Uterus (tissue), 4 donors: ENCODE data around the gene CCDC39. TPM values are rescaled to one million over a fixed set of nuclear protein-coding genes. Genes with fewer than 3 reads are reported as not detected.

Experiments
- DNase-seq, 2 donors: peaks; one replicate each; pipeline ENCODE4 v3.0.0-alpha.2; 2019 to 2020
- H3K27ac ChIP-seq, 2 donors: fragments of 200-600 bp; sonication (generic); 1 replicate in 1 of 2; 2 replicates in 1 of 2; pipeline ENCODE4 v1.5.1; 2016 to 2018
- H3K27me3 ChIP-seq, 2 donors: fragments of 200-600 bp; sonication (generic); one replicate each; pipeline ENCODE4 v1.5.1; 2018 to 2019; ENCODE audit warnings: control low read depth in 1 of 2
- H3K36me3 ChIP-seq, 2 donors: fragments of 200-600 bp; sonication (generic); one replicate each; pipeline ENCODE4 v1.5.1; 2019; ENCODE audit warnings: control low read depth in 1 of 2
- H3K4me1 ChIP-seq, 2 donors: fragments of 200-600 bp; sonication (generic); one replicate each; pipeline ENCODE4 v1.5.1; 2018 to 2019; ENCODE audit warnings: control low read depth in 1 of 2
- H3K4me3 ChIP-seq, 2 donors: fragments of 200-600 bp; sonication (generic); 1 replicate in 1 of 2; 2 replicates in 1 of 2; pipeline ENCODE4 v1.5.1; 2018 to 2019; ENCODE audit warnings: mild to moderate bottlenecking in 1 of 2
- H3K9me3 ChIP-seq, 2 donors: fragments of 200-600 bp; sonication (generic); one replicate each; pipeline ENCODE4 v1.5.1; 2019; ENCODE audit warnings: control low read depth in 1 of 2
- POLR2A ChIP-seq, 2 donors: fragments of 450-650 bp; IDR thresholded peaks; one replicate each; pipeline ENCODE4 v1.6.1; 2016; ENCODE audit warnings: antibody characterized with exemption in 2 of 2, mild to moderate bottlenecking in 1 of 2, moderate library complexity in 1 of 2
- intact Hi-C: fragments of 100-400 bp; cut with DNase I; formaldehyde crosslinking; loops from one replicate; pipeline ENCODE4 v1.15.1; 2023; ENCODE audit warnings: low total_unique reads
- total RNA-seq, 4 donors: library from RNA; depleted of rRNA in 3 of 4; stranded (reverse); fragments of >200 nt in 3 of 4; gene quantifications; one replicate each; pipeline versions ENCODE4 v1.1.0 to v1.2.4, GENCODE V29; 2014 to 2023
- TF ChIP-seq, protein P1 (sequence below), 4 experiments: fragments of 200-600 bp in 2 of 4; fragments of 450-650 bp in 2 of 4; sonication (generic) in 2 of 4; IDR thresholded peaks; one replicate each; pipeline ENCODE4 v1.5.1; 2016 to 2019; ENCODE audit warnings: antibody characterized with exemption in 4 of 4, mild to moderate bottlenecking in 2 of 4, moderate library complexity in 1 of 4
- donor health status: DM: yes; HTN: yes; CAD: no.

CCDC39 gene
- 1 to 10 TPM in 1 of 4 donors, not detected in 3; 1.5 TPM for total RNA-seq

DNA sequence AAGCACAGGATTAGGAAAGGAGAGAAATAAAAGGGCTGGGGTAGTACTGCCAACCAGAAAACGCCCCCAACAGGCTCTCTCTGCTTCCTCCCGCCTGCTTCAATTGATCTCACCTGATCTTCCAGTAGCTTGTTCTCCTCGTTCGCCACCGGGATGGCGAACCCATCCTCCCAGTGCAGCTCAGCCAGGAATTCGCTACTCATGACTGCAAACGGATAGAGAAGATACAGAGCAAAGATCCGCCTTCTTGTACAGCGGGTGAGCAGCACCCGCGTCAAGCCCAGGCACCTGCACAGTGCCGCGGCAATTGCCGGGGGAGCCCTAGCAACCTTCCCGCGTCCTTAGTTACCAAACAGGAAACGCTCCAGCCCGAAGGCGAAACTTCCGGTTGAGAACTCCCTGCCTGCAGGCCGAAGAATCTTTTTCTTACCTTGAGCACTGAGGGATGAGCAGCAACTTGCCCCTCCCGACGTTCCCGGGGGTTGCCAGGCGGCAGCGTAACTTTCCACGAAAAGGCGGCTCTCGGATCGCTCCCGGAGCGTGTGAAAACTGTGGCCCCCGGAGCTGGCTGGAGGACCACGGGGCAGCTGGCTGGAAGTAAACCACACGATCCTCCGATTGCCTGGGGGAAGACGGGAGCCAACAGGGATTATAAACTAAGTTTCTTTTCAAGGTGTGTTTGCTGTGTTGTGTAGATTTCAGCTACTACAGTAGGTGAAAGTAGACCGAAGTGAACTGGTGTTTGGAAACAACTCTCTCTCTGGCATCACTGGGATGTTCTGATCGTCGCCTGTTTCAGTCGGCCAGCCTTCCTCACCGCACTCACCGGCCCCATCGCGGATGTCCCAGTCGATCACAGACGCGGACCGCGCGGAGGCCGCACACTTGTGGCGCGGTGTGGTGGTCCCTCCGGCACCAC is at the start of gene CCDC39:
CCDC39 (minus strand) TSS at position 312 of the 919 bp plus-strand sequence; CDS start at position 203, 109 bp downstream.
- H3K36me3 ChIP-seq: no peaks in the 10 kb centered on the region
- intact Hi-C loops: no loop called here
- H3K9me3 ChIP-seq: no peaks in the 10 kb centered on the region
- no peaks in the 10 kb centered on the region for H3K27me3 ChIP-seq
- H3K4me1 ChIP-seq: no peaks in the 10 kb centered on the region
- peak; percentile 33 to 53 for DNase-seq
- no peak for TF ChIP-seq POLR2A (IDR thresholded peaks at IDR 0.05)
- TF ChIP-seq, protein P1, sequence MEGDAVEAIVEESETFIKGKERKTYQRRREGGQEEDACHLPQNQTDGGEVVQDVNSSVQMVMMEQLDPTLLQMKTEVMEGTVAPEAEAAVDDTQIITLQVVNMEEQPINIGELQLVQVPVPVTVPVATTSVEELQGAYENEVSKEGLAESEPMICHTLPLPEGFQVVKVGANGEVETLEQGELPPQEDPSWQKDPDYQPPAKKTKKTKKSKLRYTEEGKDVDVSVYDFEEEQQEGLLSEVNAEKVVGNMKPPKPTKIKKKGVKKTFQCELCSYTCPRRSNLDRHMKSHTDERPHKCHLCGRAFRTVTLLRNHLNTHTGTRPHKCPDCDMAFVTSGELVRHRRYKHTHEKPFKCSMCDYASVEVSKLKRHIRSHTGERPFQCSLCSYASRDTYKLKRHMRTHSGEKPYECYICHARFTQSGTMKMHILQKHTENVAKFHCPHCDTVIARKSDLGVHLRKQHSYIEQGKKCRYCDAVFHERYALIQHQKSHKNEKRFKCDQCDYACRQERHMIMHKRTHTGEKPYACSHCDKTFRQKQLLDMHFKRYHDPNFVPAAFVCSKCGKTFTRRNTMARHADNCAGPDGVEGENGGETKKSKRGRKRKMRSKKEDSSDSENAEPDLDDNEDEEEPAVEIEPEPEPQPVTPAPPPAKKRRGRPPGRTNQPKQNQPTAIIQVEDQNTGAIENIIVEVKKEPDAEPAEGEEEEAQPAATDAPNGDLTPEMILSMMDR (IDR thresholded peaks at IDR 0.05): no peak
- H3K27ac ChIP-seq: no peak within 1 kb of the TSS
- peak within 1 kb of the TSS; percentile 48 to 58 for H3K4me3 ChIP-seq

DNA sequence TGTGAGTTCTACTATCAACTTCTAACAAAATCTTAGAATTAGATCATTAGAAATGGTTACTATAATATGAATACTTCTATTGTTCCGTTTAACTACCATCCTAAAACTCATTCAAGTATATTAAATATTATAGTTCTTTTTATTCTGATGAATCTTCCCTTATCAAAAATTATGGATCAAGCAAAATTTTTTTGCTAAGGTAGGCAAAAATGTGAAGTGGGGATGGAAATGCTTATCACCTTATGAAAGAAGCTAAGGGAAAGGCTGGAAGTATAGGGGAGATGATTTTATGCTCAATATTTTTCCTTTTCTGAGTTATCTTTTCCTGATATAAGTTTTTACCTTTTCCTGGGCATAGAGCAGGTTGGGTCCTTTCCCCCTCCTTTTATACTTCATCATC is 40.7 kb upstream of the CCDC39 start:
- TF ChIP-seq, protein P1 (IDR thresholded peaks at IDR 0.05): no peak
- TF ChIP-seq POLR2A (IDR thresholded peaks at IDR 0.05): no peak
- DNase-seq: no peak
- intact Hi-C loops: no loop called here
- no peak overlapping the region for H3K4me3 ChIP-seq
- no peaks in the 10 kb centered on the region for H3K9me3 ChIP-seq
- H3K36me3 ChIP-seq: peaks cover 0 to 3% of the 10 kb centered on the region in 2 donors
- H3K4me1 ChIP-seq: no peaks in the 10 kb centered on the region
- H3K27me3 ChIP-seq: no peaks in the 10 kb centered on the region
- H3K27ac ChIP-seq: no peak overlapping the region

DNA sequence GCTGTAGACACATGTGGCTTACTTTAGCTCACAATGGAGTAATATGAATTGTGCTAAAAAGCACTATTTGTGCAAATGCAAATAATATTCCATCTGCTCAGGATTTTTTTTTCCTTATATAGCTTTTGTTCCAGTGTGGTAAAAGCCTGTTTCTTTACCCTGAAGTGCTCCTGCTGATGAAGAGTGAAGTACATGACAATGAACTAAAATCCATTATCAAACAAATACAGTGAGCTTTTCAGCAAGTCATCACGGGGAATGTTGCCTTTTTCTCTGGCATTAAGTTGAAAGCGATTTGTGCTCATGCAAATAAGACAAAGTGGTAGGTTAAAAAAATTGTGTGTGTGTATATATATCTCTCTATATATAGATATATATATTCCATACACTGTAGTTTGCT is 28.6 kb upstream of the CCDC39 start:
- no peak for TF ChIP-seq POLR2A (IDR thresholded peaks at IDR 0.05)
- TF ChIP-seq, protein P1 (IDR thresholded peaks at IDR 0.05): no peak
- Histone ChIP-seq H3K4me3 (no peak overlapping the region), H3K4me1 (no peaks in the 10 kb centered on the region), H3K27ac (no peak overlapping the region), H3K27me3 (no peaks in the 10 kb centered on the region), H3K36me3 (no peaks in the 10 kb centered on the region), H3K9me3 (no peaks in the 10 kb centered on the region)
- DNase-seq: no peak
- intact Hi-C loops: no loop called here

DNA sequence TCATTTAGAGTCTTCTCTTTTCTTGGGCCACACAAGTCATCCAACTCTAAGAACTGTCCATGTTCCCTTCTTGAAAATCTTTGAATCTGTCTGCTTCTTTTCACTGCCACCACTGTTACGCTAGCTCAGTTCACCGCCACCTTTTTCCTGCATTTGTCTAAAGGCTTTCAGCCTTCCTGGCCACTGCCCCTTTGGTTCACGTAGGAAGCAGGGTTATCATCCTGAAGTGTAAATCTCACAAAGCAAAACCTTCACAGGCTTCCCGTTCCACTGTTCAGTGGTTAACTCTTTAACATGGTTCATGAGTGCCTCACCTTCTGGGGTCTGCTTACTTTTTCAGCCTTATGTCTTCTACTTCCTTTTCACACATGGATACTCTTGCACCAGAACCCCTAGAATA is 26.3 kb upstream of the CCDC39 start:
- intact Hi-C loops: no loop called here
- TF ChIP-seq, protein P1 (IDR thresholded peaks at IDR 0.05): no peak
- no peak for TF ChIP-seq POLR2A (IDR thresholded peaks at IDR 0.05)
- DNase-seq: no peak
- H3K4me3 ChIP-seq: no peak overlapping the region
- no peaks in the 10 kb centered on the region for H3K9me3 ChIP-seq
- no peaks in the 10 kb centered on the region for H3K4me1 ChIP-seq
- H3K36me3 ChIP-seq: no peaks in the 10 kb centered on the region
- no peak overlapping the region for H3K27ac ChIP-seq
- no peaks in the 10 kb centered on the region for H3K27me3 ChIP-seq

DNA sequence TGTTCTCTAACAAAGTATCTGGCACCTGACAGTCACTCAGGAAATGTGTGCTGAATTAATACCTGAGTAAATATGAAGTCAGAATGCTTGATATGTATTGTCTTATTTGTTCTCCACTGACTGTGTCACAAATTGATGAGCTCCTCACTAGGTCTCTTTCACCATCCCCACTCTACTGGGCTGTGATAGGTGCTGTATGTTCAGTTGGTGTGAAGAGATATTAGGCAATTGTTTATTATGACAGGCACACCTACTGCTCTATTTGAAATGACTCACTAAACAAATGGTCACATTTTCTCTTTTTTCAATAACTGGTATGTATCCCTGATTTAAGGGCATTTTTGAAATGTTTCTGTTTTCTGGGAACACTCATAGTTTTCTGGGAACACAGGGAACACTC is 25.2 kb upstream of the CCDC39 start:
- Histone ChIP-seq H3K4me1 (no peaks in the 10 kb centered on the region), H3K27ac (no peak overlapping the region), H3K27me3 (no peaks in the 10 kb centered on the region), H3K9me3 (no peaks in the 10 kb centered on the region), H3K36me3 (no peaks in the 10 kb centered on the region), H3K4me3 (no peak overlapping the region)
- TF ChIP-seq, protein P1 (IDR thresholded peaks at IDR 0.05): no peak
- no peak for TF ChIP-seq POLR2A (IDR thresholded peaks at IDR 0.05)
- intact Hi-C loops: no loop called here
- no peak for DNase-seq
